ENCODE results near the gene PDK3. TPM values are rescaled to one million over a fixed set of nuclear protein-coding genes. Genes with fewer than 3 reads are reported as not detected.

Gene PDK3
- total and polyA plus RNA-seq, 7 donors = 3.6 to 63.2 (median 47.6) TPM

- no peak overlapping the region for H3K27ac ChIP-seq
- no peaks in the 10 kb centered on the region for H3K4me1 ChIP-seq
- intact Hi-C loops (cut with DNase I) = no loop called here
- H3K36me3 ChIP-seq = no peaks in the 10 kb centered on the region
- no peak for DNase-seq
- H3K27me3 ChIP-seq = no peaks in the 10 kb centered on the region
- TF ChIP-seq POLR2A (IDR thresholded peaks at IDR 0.05) (no peak), EP300 (IDR thresholded peaks at IDR 0.05) (no peak), POLR2AphosphoS5 (IDR thresholded peaks at IDR 0.05) (no peak)
- TF ChIP-seq, protein P1, sequence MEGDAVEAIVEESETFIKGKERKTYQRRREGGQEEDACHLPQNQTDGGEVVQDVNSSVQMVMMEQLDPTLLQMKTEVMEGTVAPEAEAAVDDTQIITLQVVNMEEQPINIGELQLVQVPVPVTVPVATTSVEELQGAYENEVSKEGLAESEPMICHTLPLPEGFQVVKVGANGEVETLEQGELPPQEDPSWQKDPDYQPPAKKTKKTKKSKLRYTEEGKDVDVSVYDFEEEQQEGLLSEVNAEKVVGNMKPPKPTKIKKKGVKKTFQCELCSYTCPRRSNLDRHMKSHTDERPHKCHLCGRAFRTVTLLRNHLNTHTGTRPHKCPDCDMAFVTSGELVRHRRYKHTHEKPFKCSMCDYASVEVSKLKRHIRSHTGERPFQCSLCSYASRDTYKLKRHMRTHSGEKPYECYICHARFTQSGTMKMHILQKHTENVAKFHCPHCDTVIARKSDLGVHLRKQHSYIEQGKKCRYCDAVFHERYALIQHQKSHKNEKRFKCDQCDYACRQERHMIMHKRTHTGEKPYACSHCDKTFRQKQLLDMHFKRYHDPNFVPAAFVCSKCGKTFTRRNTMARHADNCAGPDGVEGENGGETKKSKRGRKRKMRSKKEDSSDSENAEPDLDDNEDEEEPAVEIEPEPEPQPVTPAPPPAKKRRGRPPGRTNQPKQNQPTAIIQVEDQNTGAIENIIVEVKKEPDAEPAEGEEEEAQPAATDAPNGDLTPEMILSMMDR (IDR thresholded peaks at IDR 0.05) = no peak
- WGBS, 2 donors = 95% methylated on average over 1 of the region's 1 CpG
- no peak overlapping the region for H3K4me3 ChIP-seq
- H3K9me3 ChIP-seq = no peaks in the 10 kb centered on the region
Measured at GRCh38 chrX:24575496-24575895, 110.4 kb downstream of the PDK3 start.

DNA sequence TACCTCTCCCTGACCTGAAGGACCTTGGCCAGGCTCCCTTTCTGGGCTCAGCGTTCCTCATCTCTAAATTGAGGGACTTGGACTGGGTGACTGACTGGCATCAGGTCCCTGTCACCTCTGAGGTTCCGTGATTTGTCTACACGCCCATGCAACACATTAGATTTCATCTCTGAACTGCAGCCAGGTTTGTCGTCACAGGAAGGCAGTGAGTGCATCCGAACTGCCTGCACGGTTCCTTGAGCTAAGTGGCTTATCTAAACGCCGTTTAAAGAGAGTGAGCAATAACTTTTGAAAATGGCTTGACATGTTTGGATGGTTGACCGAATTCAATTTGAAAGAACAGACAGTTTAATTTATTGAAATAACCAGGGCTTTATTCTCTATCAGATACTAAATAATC is 112.0 kb downstream of the PDK3 start:
- TF ChIP-seq POLR2A (IDR thresholded peaks at IDR 0.05) = no peak
- TF ChIP-seq POLR2AphosphoS5 (IDR thresholded peaks at IDR 0.05) = no peak
- TF ChIP-seq, protein P1 (IDR thresholded peaks at IDR 0.05) = no peak
- Histone ChIP-seq H3K4me3 (no peak overlapping the region), H3K4me1 (no peaks in the 10 kb centered on the region), H3K36me3 (no peaks in the 10 kb centered on the region), H3K9me3 (no peaks in the 10 kb centered on the region), H3K27me3 (no peaks in the 10 kb centered on the region), H3K27ac (no peak overlapping the region)
- WGBS, 2 donors = 88 to 90% methylated on average over 9 of the region's 9 CpGs
- no peak for DNase-seq
- intact Hi-C loops (cut with DNase I) = no loop called here

Small RNAs within 50 kb of the gene (small RNA-seq; reads per million reads assigned to genes)
- gene SNRPEP9 = 0 reads per million in 3 donors

Other genes starting within 250 kb of the PDK3 start
- gene SUPT20HL2, start 151.2 kb upstream of the PDK3 start, total RNA-seq = under 1 TPM in 1 of 4 donors, not detected in 3; 0.14 TPM
- not detected for gene SUPT20HL2, start 151.2 kb upstream of the PDK3 start, polyA plus RNA-seq
- gene SUPT20HL1, start 104.6 kb upstream of the PDK3 start, total RNA-seq = 1 to 10 TPM in 1 of 4 donors, under 1 TPM in 2, not detected in 1; 0.16 to 1.1 (median 0.36) TPM
- gene SUPT20HL1, start 104.6 kb upstream of the PDK3 start, polyA plus RNA-seq = not detected
- gene PCYT1B, start 182.1 kb downstream of the PDK3 start, total RNA-seq = 1 to 10 TPM in 2 of 4 donors, under 1 TPM in 2; 0.49 to 2.4 (median 1.5) TPM
- under 1 TPM in 2 of 3 donors, not detected in 1; under 0.01 to 0.55 TPM for gene PCYT1B, start 182.1 kb downstream of the PDK3 start, polyA plus RNA-seq
- gene POLA1, start 228.6 kb downstream of the PDK3 start, total RNA-seq = 10 to 100 TPM; 11.4 to 15.0 (median 12.3) TPM
- gene POLA1, start 228.6 kb downstream of the PDK3 start, polyA plus RNA-seq = 1 to 10 TPM; 1.8 to 6.3 (median 3.0) TPM

Data from sigmoid colon (tissue), 7 donors.